Astrocyte (in vitro differentiated cells and primary cell): ENCODE data around the gene LPAR3.

Experiments
- CTCF ChIP-seq: IDR thresholded peaks from 2 replicates; pipeline ENCODE4 v1.5.1; 2011; ENCODE audit warnings: low read depth, mild to moderate bottlenecking, inconsistent platforms, low read length, moderate library complexity; ENCODE audit not compliant: insufficient read depth
- EZH2 ChIP-seq: IDR thresholded peaks from 2 replicates; pipeline ENCODE4 v1.6.1; 2012; ENCODE audit warnings: mild to moderate bottlenecking, low read length, inconsistent platforms; ENCODE audit not compliant: insufficient read depth

- TF ChIP-seq CTCF (no peak), EZH2 (no peak)
Observed at GRCh38 chr1:84919461-84919970, 26.5 kb upstream of the LPAR3 start.
